ENCODE measurements around the gene DPP10.

Gene DPP10

GRCh38 chr2:115484983-115485382 lies 1042.5 kb downstream of the DPP10 start:
- no peak for FAIRE-seq

DNA sequence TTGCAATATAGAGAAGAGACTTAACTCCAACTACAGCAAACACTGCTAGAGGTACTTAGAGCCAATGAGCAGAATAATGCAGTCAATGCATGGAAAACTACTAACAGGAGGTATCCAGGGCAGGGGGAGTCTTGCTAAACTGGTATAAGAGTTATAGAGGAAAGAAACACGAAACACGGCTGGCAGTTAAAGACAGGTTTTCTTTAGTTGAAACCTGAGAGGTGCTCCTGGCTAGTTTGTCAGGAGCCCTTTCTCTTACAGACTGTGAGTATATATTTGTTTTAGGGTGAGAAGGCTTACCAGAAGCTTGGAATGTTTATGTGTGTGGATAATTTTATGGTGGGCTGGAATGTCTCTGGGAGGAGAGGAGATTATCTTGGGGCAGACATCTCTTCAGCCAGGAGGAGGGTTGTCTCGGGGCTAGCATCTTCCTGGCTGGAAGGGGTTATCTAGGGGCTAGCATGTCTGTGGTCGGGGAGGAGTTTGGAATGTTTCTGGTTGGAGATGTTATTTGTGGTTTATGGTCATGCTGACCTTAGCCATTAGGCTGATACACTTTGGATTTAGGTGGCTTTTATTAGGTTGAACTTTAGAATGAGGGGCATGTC lies 1048.8 kb downstream of the DPP10 start:
- FAIRE-seq, result no peak

DNA sequence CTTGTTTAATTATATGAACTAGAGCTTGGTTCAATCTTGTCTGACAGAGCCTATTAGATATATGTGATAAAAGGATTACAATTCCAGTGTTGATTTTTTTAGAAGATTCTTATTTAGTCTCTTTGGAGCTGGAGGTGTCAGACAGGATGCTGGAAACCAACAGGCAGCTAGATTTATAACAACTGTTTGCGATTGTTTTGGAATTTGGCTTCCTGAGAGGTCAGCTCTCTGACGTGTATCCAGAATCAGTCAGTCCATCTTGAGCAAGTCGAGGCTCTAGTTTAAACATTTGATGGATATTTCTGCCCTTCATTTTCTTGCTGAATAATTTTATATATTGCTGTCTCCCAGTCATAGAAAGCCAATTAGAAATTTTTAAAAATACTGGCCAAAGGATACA lies 1062.9 kb downstream of the DPP10 start:
- FAIRE-seq, result no peak

DNA sequence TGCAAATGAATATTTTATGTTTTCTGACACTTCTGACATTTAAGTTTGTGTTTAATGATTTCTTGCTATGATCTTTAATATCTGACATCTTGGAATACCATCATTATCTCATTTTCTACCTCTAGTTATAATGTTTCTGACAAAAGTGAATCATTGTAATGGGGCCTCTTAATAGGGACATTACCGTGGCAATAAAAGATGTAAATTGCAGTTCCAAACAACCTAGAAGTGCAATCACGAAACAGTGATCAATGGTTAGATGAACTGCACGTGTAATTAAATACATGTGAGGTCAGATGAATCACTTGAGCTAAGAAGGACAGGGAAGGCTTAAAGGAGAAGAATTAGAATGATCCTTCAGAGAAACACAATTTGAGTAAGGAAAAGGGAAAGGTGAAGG lies 1078.3 kb downstream of the DPP10 start:
- FAIRE-seq, result no peak

- FAIRE-seq, result no peak
Observed at GRCh38 chr2:115524452-115524851, 1082.0 kb downstream of the DPP10 start.

- no peak for FAIRE-seq
Observed at GRCh38 chr2:115529627-115530026, 1087.2 kb downstream of the DPP10 start.

- no peak for FAIRE-seq
Observed at GRCh38 chr2:115533081-115533480, 1090.6 kb downstream of the DPP10 start.

DNA sequence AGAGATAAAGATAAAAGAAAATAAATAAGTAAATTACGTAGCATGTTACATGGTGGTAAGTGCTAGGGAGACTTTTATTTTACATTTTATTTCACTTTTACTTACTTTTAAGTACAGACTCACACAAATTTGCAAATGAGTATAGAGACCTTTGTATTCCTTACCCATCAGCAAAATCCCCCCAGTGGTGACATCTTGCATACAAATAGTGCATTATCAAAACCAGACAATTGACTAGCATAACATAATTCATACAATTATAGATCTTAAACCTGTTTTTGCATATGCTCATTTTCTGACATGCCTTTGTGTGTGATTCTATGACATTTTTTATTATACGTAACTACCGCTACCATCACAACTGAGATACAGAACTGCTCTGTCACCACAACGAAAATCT lies 1099.4 kb downstream of the DPP10 start:
- FAIRE-seq, result no peak

- no peak for FAIRE-seq
Observed at GRCh38 chr2:115542331-115542730, 1099.9 kb downstream of the DPP10 start.

- no peak for FAIRE-seq
Observed at GRCh38 chr2:115543024-115543423, 1100.6 kb downstream of the DPP10 start.

DNA sequence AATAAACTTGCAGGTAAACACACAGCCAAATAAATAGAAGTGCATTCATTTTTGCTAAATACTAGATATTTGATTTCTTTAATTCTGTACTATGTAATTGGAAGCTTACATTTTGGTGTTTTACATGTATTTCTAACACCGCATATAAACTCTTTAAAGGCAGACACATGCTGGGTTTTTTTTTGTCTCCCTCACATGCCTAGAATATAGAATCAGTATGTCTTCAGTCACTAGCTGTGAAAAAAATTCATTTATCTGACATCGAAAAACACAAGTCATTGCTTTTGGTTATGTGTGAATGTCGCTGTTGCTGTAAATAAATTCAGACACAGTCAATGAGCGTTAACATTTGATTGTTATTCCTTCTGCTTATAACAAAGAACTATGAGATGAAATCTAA lies 1101.0 kb downstream of the DPP10 start:
- FAIRE-seq, result no peak

- no peak for FAIRE-seq
Observed at GRCh38 chr2:115549611-115550130, 1107.2 kb downstream of the DPP10 start.

DNA sequence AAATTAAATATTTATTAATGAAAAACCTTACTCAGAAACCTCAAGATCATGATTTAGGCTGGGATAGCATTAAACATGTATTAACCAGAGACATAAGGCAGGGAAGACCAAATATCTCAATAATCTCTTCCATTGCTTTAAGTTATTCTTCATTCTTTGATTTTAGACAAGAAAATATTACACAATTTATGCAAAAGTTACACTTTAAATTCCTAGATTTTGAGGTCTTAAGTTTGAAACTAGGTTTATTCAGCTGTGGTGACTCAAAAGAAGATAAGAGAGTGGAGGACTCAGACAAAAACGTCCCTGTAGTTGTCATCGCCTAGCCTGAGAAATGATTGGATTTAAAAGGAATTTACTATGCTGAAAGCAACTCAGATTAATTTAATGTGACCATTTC lies 1110.3 kb downstream of the DPP10 start:
- FAIRE-seq, result no peak

GRCh38 chr2:115554153-115554552 lies 1111.7 kb downstream of the DPP10 start:
- no peak for FAIRE-seq

GRCh38 chr2:115558725-115559124 lies 1116.3 kb downstream of the DPP10 start:
- FAIRE-seq, result no peak

GRCh38 chr2:115560666-115561065 lies 1118.2 kb downstream of the DPP10 start:
- FAIRE-seq, result no peak

- no peak for FAIRE-seq
Observed at GRCh38 chr2:115568643-115569042, 1126.2 kb downstream of the DPP10 start.

GRCh38 chr2:115569547-115569946 lies 1127.1 kb downstream of the DPP10 start:
- no peak for FAIRE-seq

DNA sequence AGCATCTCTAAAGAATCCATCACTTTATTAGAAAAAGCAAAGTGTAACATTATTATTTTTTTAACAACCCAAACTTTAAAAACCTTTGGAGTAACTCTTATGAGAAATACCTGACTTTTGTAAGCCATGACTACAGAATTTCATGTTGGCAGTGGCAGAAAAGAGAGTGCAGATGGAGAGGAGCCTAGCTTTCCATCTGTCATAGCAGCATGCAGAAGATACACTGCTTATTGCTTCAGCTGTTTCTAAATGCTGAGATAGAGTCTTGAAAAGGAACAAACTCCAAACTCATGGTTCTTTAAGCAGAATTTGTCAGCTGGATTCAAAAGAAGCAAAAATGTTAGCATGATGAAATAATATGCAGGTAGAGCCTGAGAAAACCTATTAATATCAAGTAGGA lies 1130.3 kb downstream of the DPP10 start:
- no peak for FAIRE-seq

DNA sequence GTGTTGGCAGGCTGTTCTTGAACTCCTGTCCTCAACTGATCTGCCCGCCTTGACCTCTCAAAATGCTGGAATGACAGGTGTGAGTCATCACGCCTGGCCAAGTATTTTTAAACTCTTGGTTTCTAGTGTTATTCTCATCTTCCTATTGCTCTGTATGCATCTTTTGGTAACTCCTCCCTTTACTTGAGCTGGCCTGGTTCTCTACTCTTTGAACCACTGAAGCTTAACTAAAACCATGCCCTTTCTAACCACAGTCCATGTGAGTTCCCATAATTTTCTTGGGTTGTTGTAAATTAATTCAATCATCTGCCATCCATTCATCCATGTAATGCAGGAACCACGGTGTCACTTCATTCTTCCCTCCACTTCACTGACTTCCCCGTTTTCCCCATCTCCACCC lies 1131.3 kb downstream of the DPP10 start:
- FAIRE-seq, result no peak

- no peak for FAIRE-seq
Observed at GRCh38 chr2:115574667-115575066, 1132.2 kb downstream of the DPP10 start.

DNA sequence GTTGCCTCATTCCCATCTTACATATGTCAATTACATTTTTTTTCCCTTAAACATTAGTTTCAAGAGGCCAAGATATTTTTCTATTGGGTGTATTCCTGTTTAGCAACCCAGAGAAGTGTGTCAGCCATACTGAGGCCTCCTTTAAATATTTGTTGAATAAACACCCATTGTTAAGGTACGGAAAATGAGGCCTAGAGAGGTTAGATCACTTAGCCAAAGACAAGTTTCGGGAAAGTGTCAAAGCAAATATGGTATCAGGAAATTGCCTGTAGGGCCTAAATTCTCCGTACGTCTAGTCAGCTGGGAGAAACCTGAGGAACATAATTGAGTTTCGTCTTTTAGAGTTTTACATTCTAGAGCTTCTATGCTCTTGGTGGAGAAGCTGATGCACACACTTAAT lies 1138.3 kb downstream of the DPP10 start:
- no peak for FAIRE-seq

- no peak for FAIRE-seq
Observed at GRCh38 chr2:115584507-115584906, 1142.1 kb downstream of the DPP10 start.

DNA sequence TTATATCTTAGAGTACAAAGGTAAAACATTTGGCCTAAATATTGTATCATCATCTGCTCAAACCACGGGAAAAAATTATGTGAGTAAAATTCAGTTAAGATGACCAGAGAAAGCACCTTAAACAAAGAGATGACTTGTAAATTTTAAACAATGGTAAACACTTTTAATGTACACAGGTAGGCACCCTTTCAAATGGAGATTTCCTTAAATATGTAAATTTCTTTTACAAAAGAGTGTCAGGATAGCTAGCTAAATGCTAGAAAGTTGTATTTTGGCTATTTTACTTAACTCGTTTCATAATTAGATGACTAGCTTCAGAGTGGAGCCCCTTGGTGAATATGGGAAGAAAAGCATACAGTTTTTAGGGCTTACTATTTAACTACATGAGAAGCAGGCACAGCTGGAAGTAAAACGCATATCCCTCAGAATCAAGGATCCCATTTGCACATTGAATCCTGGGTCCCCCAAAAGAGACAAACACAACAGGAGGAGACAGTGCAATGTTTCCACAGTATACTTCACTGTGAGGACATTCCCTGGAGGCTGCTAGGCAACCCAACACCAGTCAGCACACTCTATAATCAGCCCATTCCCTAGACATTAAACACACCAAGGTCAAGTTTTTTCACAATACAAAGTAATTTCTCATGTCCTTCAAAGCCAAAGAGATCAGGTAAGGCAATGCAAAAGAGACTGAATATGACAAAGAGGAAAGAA lies 1154.4 kb downstream of the DPP10 start:
- FAIRE-seq, result no peak

DNA sequence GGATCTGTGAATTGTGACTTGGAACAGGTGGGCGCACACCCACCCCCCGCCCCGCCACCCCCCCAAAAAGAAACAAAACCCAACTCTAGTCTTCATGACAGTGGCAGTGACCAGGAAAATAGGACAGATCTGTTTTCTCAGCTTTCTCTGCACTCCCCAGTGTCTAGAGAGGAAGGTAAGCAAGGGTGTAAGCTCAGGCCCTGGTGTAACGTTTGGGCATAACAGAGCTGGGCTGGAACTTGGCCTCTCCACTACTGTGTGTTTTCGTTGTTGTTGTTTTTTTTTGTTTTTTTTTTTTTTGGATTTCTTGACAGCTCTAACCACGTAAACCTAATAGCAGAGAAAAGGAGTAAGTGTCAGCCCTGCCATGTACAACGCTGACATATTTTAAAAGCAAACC lies 1160.8 kb downstream of the DPP10 start:
- FAIRE-seq, result no peak

Measured in islet of Langerhans (tissue), 1 donor.